ENCODE data around the gene MFAP4. TPM values are rescaled to one million over a fixed set of nuclear protein-coding genes. Genes with fewer than 3 reads are reported as not detected.
"Not testable (repeated sequence)": the region's sequence is repeated elsewhere in the genome, so short reads cannot be mapped to it uniquely, and the experiment has no call there.

The MFAP4 gene
- total RNA-seq, 3 donors from 2014 or later, result 45.5 to 186 (median 116) TPM

DNA sequence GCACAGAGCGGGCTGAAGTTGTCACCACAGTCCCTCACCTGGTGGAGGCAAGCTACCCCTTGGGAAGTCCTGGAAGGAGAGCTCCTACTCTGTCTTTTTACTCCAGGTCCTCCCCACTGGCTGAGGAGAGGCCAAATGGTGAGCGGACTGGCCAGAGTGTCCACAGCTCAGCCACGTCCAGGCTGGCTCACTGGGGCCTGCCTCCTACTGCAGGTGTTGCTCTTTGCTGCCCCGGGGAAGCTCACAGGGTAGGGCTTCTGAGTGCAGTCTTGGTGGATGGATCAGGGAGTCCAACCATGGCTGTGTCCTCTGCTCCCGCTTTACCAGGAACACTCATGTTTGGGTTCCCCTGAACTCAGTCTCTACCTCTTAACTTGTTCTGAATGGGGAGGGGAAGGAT, 27.1 kb downstream of the MFAP4 start:
- intact Hi-C loops (cut with DNase I; ENCODE audit: low total_unique reads), result loop anchor here (5.0 to 10.0 kb wide), 3 partner anchors 87 to 295 kb away; no protein-coding TSS in a partner anchor
- TF ChIP-seq, protein P1, sequence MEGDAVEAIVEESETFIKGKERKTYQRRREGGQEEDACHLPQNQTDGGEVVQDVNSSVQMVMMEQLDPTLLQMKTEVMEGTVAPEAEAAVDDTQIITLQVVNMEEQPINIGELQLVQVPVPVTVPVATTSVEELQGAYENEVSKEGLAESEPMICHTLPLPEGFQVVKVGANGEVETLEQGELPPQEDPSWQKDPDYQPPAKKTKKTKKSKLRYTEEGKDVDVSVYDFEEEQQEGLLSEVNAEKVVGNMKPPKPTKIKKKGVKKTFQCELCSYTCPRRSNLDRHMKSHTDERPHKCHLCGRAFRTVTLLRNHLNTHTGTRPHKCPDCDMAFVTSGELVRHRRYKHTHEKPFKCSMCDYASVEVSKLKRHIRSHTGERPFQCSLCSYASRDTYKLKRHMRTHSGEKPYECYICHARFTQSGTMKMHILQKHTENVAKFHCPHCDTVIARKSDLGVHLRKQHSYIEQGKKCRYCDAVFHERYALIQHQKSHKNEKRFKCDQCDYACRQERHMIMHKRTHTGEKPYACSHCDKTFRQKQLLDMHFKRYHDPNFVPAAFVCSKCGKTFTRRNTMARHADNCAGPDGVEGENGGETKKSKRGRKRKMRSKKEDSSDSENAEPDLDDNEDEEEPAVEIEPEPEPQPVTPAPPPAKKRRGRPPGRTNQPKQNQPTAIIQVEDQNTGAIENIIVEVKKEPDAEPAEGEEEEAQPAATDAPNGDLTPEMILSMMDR (IDR thresholded peaks at IDR 0.05), result no peak
- TF ChIP-seq POLR2AphosphoS5 (IDR thresholded peaks at IDR 0.05) (no peak), POLR2A (IDR thresholded peaks at IDR 0.05) (no peak)
- no peak for DNase-seq (ENCODE audit: low spot score in 2 of 2)

DNA sequence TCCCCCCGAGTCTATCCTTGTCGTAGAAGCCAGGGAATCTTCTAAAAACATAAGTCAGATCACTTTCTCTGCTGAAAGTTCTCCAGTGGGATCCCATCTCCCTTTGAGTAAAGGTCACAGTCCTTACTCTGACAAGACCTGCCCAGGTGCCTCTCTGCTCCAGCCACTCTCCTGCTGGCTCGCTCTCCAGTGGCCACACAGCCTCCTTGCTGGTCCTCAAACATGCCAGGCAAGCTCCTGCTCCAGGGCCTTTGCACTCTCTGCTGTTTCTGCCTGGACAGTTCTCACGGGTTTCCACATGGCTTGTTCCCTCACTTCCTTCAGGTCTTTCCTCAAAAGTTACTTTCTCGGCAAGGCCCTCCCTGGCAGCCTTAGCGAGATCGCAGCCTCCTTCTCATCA, 27.8 kb downstream of the MFAP4 start:
- Histone ChIP-seq H3K27me3 (no peaks in the 10 kb centered on the region), H3K36me3 (no peaks in the 10 kb centered on the region), H3K4me3 (no peak overlapping the region), H3K27ac (no peak overlapping the region), H3K4me1 (peaks cover 0 to 10% of the 10 kb centered on the region in 2 donors), H3K9me3 (no peaks in the 10 kb centered on the region)
- TF ChIP-seq POLR2A (IDR thresholded peaks at IDR 0.05), result no peak
- TF ChIP-seq, protein P1 (IDR thresholded peaks at IDR 0.05), result no peak
- no peak for TF ChIP-seq POLR2AphosphoS5 (IDR thresholded peaks at IDR 0.05)
- DNase-seq (ENCODE audit: low spot score in 2 of 2), result no peak
- intact Hi-C loops (cut with DNase I; ENCODE audit: low total_unique reads), result loop anchor here (5.0 kb wide), 1 partner anchor 97 kb away; no protein-coding TSS in a partner anchor

More for the DNA sequence above, 27.1 kb downstream of the MFAP4 start:
- Histone ChIP-seq H3K4me1 (peaks cover 0 to 10% of the 10 kb centered on the region in 2 donors), H3K9me3 (no peaks in the 10 kb centered on the region), H3K36me3 (no peaks in the 10 kb centered on the region), H3K27me3 (no peaks in the 10 kb centered on the region), H3K4me3 (no peak overlapping the region), H3K27ac (no peak overlapping the region)

DNA sequence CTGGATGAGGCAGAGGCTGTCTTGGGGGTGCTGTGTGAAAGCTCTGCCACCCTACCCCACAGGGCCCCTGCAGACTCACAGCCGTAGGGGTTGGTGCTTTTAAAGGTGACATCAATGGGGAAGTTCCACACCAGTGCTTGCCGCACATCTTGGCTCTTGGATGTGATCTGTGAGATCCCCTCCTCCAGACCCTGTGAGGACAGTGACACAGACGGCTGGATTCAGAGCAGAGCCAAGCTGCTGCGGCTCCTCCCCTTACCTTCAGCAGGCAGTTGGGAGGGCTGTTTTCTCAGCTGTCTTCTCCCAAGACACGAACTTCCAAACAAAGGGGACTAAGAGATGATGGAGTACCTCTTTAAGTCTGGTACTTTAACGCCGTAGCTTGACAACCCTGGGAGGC, 29.2 kb downstream of the MFAP4 start:
- DNase-seq (ENCODE audit: low spot score in 2 of 2), result no peak
- H3K36me3 ChIP-seq, result no peaks in the 10 kb centered on the region
- TF ChIP-seq POLR2AphosphoS5 (IDR thresholded peaks at IDR 0.05) (no peak), POLR2A (IDR thresholded peaks at IDR 0.05) (no peak)
- TF ChIP-seq, protein P1 (IDR thresholded peaks at IDR 0.05), result no peak
- no peaks in the 10 kb centered on the region for H3K9me3 ChIP-seq
- peaks cover 0 to 10% of the 10 kb centered on the region in 2 donors for H3K4me1 ChIP-seq
- peak overlapping the region in 1 of 2 donors; percentile 48 for H3K27ac ChIP-seq
- no peaks in the 10 kb centered on the region for H3K27me3 ChIP-seq
- H3K4me3 ChIP-seq, result no peak overlapping the region
- intact Hi-C loops (cut with DNase I; ENCODE audit: low total_unique reads), result loop anchor here (5.0 kb wide), 1 partner anchor 95 kb away; no protein-coding TSS in a partner anchor

DNA sequence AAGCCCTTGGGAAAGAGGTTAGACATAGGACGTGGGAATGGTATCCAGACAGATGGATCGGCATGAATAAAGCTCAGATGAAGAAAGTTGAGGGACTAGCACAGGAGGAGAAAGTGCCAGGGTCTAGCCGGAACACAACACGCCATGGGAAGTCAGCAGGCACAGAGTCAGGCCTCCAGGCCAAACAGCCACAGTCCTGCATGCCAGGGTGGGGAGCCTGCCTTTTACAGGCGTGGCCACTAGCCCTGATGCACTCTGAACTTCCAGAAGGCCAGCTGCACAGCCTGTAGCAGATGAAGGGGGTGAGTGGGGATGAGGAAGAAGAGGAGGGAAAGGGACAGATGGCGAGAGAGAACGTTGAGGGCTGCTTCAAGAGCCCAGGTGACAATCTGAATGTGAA, 29.6 kb downstream of the MFAP4 start:
- Histone ChIP-seq H3K9me3 (no peaks in the 10 kb centered on the region), H3K4me3 (no peak overlapping the region), H3K27ac (peak overlapping the region in 1 of 2 donors; percentile 48), H3K36me3 (no peaks in the 10 kb centered on the region), H3K4me1 (peaks cover 0 to 10% of the 10 kb centered on the region in 2 donors), H3K27me3 (no peaks in the 10 kb centered on the region)
- TF ChIP-seq POLR2AphosphoS5 (IDR thresholded peaks at IDR 0.05), result no peak
- TF ChIP-seq, protein P1 (IDR thresholded peaks at IDR 0.05), result no peak
- TF ChIP-seq POLR2A (IDR thresholded peaks at IDR 0.05), result no peak
- intact Hi-C loops (cut with DNase I; ENCODE audit: low total_unique reads), result loop anchor here (5.0 kb wide), 1 partner anchor 95 kb away; no protein-coding TSS in a partner anchor
- DNase-seq (ENCODE audit: low spot score in 2 of 2), result no peak

DNA sequence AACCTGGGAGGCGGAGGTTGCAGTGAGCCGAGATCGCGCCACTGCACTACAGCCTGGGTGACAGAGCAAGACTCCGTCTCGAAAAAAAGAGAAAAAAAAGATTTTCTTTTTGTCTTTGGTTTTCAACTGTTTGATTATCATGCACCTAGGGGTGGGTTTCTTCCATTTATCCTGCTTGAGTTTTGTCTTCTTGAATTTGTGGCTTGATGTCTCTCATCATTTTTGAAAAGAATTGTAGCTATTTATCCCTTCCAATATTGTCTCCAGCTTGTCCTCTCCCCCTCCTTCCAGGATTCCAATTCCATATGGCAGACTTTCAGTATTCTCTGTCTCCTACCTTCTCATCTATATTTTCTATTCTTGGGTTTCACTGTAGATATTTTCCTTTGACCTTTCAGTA, 32.2 kb downstream of the MFAP4 start:
- Histone ChIP-seq H3K4me1 (no peaks in the 10 kb centered on the region), H3K36me3 (no peaks in the 10 kb centered on the region), H3K4me3 (no peak overlapping the region), H3K27ac (no peak overlapping the region), H3K27me3 (no peaks in the 10 kb centered on the region), H3K9me3 (no peaks in the 10 kb centered on the region)
- no peak for TF ChIP-seq POLR2AphosphoS5 (IDR thresholded peaks at IDR 0.05)
- TF ChIP-seq, protein P1 (IDR thresholded peaks at IDR 0.05), result no peak
- no peak for TF ChIP-seq POLR2A (IDR thresholded peaks at IDR 0.05)
- intact Hi-C loops (cut with DNase I; ENCODE audit: low total_unique reads), result loop anchor here (5.0 kb wide), 1 partner anchor 92 kb away; no protein-coding TSS in a partner anchor
- no peak for DNase-seq (ENCODE audit: low spot score in 2 of 2)

DNA sequence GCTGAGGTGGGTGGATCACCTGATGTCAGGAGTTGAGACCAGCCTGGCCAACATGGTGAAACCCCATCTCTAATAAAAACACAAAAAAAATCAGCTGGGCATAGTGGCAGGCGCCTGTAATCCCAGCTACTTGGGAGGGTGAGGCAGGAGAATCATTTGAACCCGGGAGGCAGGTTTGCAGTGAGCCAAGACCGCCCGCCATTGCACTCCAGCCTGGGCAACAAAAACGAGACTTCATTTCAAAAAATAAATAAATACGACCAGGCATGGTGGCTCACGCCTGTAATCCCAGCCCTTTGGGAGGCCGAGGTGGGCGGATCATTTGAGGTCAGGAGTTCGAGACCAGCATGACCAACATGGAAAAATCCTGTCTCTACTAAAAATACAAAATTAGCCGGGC, 33.6 kb downstream of the MFAP4 start:
- H3K27me3 ChIP-seq; H3K36me3 ChIP-seq; H3K9me3 ChIP-seq; intact Hi-C loops (cut with DNase I; ENCODE audit: low total_unique reads); H3K4me3 ChIP-seq; H3K4me1 ChIP-seq; DNase-seq (ENCODE audit: low spot score in 2 of 2); H3K27ac ChIP-seq: not testable (repeated sequence)
